NOMO-1 treated with dmso at 0.1 percent for 144 hours (cell line): ENCODE data around the gene CDV3.
A peak's percentile ranks its signal among the peaks of the same experiment; 100 is the strongest.
"Not testable (repeated sequence)": the region's sequence is repeated elsewhere in the genome, so short reads cannot be mapped to it uniquely, and the experiment has no call there.

Experiments used
- DNase-seq: peaks from one replicate; lab custom pipeline; 2025; ENCODE audit not compliant: unreplicated experiment; lab: John Stamatoyannopoulos, UW

The CDV3 gene, protein sequence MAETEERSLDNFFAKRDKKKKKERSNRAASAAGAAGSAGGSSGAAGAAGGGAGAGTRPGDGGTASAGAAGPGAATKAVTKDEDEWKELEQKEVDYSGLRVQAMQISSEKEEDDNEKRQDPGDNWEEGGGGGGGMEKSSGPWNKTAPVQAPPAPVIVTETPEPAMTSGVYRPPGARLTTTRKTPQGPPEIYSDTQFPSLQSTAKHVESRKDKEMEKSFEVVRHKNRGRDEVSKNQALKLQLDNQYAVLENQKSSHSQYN

DNA sequence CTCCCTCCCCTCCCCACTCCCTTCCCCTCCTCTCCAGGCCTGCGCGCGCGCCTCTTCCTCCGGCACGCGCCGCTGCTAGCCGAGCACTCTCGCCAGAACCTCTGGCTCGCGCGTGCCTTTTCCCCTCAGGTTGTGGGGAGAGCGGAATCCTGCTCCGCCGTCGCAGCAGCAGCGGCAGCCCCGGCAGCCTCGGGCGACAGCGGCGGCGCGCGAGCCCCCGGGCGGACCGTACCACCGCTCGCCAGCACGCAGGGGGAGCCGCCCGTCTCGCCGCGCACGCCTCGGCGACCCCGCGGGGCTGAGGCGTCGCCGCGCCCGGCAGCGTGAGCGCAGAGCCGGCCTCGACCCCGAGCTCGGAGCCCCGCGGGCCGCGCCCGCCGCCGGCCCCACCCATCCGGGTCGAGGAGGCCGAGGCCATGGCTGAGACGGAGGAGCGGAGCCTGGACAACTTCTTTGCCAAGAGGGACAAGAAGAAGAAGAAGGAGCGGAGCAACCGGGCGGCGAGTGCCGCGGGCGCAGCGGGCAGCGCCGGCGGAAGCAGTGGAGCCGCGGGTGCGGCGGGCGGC, at the start of gene CDV3:
CDV3 (plus strand) TSS at position 58 of the 566 bp plus-strand sequence; CDS start at position 417, 359 bp downstream.
- DNase-seq = no peak

DNA sequence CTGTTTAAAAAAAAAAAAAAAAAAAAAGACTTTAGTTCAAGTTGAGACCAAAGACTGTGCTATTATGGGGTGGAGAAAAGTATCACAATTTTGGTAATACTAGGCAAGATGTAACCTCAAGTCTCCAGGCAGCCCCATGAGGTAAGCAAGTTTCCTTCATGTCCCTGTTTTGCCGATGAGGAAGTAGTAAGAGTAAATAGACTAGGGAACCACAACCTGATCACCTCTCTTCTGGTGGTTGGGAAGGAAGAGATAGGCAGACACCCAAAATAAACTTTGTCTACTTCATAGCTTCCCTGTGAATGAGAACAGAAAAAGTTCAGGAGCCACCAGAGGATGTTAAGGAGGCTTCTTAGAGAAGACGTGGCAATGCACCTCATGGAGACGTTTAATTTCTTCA, 49.7 kb upstream of the CDV3 start:
- not testable (repeated sequence) for DNase-seq

DNA sequence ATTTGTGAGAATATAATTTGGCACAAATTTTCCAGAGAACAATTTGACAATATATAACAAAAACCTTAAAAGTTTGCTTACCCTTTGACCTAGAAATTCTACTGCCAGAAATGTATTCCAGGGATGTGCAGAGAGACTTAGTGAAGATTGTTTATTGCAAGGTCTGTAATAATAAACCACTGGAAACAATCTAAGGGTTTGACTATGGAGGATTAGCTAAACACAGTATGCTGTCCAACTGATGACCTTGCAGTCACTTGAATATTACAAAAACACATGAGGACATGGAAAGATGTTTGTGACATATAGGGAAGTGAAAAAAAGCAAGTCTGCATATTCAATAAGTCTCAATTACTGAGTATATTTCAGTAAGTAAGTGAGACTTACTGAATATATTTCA, 48.1 kb upstream of the CDV3 start:
- DNase-seq = peak; percentile 39

DNA sequence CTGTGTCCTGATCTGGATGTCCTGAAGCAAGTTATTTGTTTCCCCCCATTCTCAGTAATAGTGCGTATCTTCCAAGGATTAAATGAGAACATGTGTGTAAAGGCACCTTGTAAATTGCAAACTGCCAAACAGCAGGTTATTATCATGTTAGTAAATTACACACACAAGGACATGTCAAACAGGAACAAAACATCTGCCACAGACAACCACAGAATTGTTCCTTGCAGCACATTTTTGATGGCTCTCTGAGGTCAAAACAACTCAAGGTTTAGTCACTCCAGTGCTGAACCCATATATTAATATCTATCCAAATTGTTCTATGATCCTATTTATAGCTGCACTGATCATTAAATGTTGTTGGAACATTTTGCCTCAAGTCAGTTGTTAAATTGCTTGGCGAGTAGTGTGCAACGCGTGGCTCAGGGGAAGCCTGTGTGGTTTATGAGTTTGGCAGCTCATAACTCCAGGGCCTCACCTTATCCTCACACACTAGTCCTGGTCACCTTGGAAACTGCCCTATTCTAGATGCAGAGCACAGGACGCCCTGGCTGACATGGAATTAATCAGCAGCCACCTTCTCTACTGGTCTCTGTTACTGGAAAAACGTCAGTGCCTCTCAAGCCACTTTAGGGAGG, 46.3 kb upstream of the CDV3 start:
- no peak for DNase-seq

DNA sequence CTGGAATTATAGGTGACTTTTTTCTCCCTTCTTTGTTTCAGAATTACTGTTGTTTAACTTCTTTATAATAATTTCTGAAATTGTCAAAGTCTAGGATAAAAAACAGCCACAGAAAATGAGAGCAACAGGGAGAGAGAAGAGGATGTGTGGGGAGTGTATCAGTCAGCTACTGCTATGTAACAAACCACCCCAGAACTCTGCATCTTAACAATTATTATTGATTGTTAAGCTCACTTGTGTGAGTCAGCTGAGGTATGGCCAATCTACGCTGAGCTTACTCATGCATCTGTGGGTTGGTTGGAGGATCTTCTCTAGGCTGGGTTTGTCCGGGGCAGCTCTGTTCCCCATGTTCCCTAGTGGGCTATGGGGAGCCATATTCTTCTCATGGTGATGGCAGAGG, 43.7 kb upstream of the CDV3 start:
- DNase-seq = no peak

DNA sequence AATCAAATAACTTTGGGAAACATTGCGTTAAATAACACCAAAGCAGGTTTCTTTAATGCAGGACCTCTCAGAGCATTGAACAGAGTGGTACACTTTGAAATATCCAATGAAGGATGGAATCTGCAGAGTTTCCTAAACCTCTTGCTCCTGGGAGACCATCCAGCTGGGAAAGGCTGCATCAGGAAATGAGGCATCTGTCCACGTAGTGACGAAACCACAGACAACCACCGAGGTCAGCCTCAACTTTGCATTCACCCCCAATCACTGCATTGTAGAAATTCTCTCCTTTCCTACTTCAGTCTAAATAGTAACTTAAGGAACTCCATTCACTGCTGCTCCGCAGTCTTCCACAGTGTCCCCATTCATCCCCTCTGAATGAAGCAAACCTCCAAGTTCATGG, 41.5 kb upstream of the CDV3 start:
- DNase-seq = no peak

DNA sequence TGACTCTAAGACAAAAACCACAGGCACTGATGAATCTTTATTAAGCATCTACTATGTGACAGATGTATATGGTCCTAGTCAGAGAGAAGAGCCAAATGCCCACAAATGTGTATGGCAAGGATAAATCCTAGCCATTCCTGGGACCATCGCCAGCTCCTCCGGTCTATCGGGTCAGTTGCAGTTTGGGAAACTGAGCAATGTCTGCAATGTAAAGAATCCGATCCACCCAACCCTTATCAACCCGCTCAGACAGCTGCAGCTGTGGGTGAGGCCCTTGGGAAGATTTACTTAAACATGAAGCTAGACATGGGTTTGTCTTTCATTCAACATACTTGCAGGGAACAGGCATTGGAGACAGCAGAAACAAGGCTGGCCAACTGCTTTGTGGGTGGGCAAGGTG, 40.5 kb upstream of the CDV3 start:
- no peak for DNase-seq

DNA sequence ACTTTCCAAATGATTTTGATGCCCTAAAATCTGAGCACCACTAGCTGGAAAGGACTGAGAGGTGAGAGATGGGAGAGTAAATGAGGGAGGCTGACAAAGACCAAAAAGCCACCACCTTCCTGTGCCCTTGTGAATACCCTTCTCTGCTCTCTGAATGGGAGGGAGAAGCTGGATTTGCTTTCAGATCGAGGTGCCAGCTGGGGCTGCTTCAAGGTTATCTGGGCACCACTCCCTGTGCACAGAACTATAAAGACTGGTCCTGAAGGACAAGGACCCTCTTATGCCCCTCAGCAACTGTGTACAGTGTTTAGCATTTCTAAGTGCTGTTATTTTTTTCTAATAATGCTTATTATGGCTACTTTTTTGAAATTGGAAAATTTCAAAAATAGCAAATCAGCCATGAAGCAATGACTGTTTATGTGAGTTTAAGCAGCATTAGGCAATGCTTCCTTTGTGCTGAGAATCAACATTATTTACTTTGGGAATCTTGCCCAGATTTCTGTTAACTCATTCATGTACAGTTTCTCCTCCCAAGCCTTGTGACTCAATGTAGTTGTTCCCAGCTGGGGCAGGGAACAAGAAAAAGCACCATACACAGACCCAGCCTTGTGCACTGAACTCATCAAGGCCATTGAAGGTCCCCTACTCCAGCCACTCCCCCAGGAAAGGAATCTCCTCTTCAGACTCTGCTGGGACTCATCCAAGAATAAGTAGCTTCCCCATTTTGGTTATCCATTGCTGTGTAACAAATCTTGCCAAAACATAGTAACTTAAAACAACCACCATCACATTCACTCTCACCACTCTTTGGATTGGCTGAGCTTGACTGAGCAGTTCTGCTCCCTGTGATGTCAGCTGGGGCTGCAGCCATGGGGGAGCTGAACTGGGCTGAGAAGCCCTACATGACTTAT, 37.3 kb upstream of the CDV3 start:
- no peak for DNase-seq

DNA sequence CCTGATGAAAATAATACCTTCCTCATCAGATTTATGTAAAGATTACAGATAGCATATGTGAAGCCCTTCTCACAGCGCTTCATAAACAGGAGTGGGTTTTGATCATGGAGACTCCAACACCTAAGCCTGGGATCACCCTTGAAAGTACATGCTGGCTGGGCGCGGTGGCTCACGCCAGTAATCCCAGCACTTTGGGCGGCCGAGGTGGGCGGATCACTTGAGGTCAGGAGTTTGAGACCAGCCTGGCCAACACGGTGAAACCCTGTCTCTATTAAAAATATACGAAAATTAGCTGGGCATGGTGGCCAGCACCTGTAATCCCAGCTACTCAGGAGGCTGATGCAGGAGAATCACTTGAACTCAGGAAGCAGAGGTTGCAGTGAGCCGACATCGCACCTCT, 36.4 kb upstream of the CDV3 start:
- not testable (repeated sequence) for DNase-seq

DNA sequence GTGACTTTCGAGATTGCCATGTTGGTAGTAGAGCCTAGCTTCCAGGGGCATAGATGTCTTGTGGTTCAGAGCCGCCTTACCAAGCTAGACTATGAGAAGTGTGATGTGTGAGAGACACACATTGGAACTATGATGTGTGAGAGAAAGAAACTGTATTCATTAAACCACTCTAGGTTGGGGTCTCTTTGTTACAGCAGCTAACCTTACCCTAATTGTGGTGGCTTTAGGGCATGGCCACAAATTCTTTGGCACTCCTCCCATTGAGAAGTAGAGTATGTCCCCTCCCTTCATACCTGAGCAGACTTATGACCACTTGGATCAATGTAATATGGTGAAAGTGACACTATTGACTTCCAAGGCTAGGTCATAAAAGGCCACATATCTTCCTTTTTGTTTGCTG, 35.3 kb upstream of the CDV3 start:
- DNase-seq = no peak

DNA sequence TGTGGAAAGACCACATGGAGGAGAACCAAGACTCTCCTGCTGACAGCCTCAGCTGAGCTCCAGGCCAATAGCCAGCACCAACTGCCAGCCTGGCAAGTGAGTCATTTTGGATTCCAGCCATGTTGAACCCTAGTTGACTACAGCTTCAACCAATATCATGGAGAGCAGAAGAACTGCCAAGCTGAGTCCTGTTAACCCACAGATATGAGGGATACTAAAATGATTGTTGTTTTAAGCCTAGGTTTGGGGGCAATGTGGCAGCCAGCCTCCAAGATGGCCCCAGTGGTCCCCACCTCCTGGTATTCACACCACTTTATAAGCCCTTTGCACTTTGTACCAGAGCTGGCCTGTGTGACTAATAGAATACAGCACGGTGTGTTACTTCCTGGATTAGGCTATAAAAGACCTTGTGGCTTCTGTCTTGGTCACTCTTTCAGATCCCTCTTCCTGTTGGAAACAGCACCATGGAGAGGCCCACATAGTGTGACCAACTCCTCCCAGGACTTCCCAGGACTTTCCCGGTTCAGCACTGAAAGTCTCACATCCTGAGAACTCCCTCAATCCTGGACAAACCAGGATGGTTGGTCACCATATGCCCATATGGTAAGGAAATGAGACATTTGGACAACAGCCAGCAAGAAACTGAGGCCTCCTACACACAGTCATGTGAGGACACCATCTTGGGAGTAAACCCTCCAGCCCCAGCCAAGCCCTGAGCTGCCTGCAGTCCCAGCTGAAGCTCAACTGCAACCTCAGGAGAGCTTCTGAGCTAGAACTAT, 32.4 kb upstream of the CDV3 start:
- DNase-seq = no peak

DNA sequence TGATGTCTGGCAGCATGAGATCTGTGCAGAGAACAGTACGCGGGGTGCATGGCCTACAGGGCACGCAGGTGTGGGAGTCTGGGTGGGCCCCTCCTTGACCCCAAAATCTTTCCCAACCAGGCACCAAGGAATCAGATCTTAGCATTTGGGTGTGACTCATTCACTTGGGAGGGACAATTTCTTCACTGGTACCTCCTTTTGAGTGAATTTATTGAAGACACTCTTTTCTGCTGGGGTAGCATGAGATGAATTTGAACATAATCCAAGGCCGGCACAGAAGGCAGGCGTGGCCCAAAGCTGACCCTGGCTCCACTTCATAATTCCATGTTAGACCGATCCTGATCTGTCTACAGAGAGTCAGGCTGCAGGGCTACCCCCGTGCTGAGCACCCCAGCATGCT, 30.6 kb upstream of the CDV3 start:
- no peak for DNase-seq

DNA sequence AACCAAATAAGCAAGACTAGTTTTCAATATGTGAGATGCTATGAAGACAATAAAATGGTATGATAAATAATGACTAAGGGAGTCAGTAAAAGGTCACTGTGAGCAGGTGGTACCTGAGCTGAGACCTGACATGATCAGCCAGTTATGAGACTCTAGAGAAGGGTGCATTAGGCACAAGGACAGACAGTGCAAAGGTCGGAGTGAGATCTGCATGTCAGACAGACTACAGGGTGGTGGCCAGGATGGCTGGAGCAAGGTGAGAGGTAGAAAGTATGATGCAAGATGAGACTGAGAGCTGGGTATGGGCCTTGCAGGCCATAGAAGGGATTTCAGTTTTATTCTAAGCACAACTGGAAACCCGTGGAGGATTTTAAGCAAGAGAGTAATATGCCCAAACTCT, 28.5 kb upstream of the CDV3 start:
- DNase-seq = not testable (repeated sequence)

DNA sequence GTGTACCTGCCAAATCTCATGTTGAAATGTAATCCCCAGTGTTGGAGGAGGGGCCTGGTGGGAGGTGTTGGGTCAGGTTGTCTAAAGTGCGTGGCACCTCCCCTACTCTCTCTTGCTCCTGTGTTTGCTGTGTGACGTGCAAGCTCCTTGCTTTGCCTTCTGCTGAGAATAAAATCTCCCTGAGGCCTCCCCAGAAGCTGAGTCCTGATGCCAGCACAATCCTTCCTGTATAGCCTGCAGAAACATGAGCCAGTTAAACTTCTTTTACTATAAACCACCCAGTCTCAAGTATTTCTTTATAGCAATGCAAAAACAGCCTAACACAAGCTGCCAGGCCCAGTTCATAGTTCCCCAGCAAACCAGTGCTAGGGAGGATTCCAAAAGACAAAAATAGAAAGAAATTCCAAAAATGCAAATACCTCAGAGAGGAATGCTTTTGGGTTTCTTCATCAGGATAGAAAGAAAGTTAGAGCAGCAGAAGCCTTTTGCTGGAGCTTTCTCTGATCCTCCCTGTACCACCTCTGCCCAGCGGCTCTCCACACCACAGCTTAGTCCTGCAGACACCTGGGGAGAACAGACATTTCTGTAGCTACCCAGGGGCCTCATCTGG, 25.9 kb upstream of the CDV3 start:
- DNase-seq = no peak

DNA sequence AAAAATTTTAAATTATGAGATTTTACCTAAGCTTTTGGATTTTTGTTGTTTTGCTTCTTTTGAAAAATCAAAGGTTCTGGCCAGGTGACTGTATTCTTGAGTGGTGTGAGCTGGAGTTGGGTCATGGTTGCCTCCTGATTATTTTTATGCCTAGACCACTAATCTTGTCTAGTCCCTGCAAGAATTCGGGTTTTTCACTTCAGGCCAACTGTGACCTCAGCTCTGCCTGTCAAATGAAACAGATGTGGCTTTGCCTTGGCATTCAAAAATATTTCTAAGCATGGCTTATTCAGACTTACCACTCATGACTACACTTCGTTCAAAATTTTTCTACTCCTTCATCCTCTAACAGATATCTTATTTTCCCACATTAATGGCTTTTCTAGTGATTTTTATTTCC, 25.4 kb upstream of the CDV3 start:
- no peak for DNase-seq

DNA sequence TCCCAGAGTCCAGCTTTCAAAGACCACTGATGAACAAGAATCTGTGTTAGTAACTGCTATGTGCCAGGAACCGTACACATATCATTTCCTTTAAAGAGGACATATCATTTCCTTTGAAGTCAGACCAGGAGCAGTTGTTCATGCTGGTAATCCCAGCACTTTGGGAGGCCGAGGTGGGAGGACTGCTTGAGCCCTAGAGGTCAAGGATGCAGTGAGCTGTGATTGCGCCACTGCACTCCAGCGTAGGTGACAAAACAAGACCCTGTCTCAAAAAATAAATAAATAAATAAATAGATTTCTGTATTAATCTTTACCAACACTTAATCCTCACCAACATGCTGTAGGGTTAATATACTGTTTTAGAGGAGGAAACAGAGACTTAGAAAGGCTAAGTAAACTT, 23.9 kb upstream of the CDV3 start:
- no peak for DNase-seq

DNA sequence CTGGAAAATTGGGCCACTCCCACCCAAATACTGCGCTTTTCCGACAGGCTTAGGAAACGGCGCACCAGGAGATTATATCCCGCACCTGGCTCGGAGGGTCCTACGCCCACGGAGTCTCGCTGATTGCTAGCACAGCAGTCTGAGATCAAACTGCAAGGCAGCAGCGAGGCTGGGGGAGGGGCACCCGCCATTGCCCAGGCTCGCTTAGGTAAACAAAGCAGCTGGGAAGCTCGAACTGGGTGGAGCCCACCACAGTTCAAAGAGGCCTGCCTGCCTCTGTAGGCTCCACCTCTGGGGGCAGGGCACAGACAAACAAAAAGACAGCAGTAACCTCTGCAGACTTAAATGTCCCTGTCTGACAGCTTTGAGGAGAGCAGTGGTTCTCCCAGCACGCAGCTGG, 21.9 kb upstream of the CDV3 start:
- DNase-seq = not testable (repeated sequence)

DNA sequence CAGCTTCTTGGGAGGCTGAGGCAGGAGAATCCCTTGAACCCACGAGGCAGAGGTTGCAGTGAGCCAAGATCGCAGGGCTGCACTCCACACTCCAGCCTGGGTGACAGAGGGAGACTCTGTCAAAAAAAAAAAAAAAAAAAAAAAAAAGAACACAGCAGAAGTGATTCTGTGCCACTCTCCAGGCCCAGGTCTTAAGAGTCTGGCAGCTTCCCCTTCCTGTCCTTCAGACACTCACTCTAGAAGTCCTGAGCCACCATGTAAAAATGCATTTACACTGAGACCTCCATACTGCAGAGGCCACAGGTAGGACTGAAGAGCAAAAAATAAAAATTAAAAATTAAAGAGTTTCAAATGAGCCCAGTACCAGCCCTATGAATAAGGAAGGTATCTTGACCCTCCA, 11.8 kb upstream of the CDV3 start:
- DNase-seq = no peak

DNA sequence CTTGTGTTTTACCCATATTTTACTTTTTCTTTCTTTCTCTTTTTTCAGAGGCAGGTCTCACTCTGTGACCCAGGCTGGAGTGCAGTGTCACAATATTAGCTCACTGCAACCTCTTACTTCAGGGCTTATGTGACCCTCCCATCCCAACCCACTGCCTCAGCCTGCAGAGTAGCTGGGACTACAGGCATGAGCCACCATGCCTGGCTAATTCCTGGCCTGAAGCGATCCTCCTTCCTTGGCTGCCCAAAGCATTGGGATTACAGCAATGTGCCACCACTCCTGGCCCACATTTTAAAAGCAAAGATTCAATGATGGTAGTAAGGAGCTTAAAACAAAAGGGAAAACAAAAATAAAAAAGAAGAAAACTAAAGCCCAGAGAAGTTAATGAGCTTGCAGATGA, 11.1 kb upstream of the CDV3 start:
- no peak for DNase-seq

DNA sequence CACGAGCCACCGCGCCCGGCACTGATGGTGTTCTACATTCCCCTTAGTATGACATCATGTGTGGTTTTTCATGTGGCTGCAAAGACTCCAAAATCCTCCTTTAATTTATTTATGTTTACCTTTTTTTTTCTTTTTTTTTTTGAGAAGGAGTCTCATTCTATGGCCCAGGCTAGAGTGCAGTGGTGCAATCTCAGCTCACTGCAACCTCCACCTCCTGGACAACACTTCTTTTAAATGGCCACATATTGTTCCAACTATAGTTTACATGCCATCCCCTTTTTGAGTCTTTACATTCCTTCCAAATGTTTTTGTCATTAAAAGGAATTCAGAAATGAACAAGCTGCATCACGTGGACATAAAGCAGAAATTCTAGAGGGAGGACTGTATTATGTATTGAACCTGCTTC, 10.3 kb upstream of the CDV3 start:
- DNase-seq = no peak
